ENCODE data around the gene LRRTM4.

DNA sequence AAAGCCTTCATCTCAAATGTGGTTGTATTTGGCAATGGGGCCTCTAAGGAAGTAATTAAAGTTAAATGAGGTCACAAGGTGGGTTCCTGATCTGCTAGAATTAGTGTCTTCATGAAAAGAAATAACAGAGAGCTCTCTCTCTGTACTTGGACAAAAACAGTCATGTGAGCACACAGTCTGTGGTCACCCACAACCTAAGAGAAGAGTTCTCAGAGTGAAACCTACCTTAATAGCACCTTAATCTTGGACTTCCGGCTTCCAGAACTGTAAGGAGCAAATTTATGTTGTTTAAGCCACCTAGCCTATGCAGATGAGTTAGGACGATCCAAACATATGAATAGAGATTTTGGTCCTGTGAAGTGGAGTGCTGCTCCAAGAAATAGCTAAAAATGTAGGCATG is 758.9 kb downstream of the LRRTM4 start:
- TF ChIP-seq CTCF (IDR thresholded peaks at IDR 0.05) (no peak), POLR2A (IDR thresholded peaks at IDR 0.05) (no peak)
